Gastroesophageal sphincter (tissue), 4 donors: ENCODE measurements around the gene GRB2. TPM values are rescaled to one million over a fixed set of nuclear protein-coding genes. Genes with fewer than 3 reads are reported as not detected.

Source experiments
- ATAC-seq: fragments of 150-250 bp; one replicate; pipeline ENCODE4 v1.9.1; 2016; ENCODE audit warnings: mild to moderate bottlenecking, moderate library complexity
- H3K27ac ChIP-seq, 4 donors: fragments of 200-600 bp; sonication (generic) in 3 of 4; 1 replicate in 3 of 4; 2 replicates in 1 of 4; pipeline ENCODE4 v1.5.1; 2016 to 2019
- H3K27me3 ChIP-seq: fragments of 200-600 bp; sonication (generic); one replicate; pipeline ENCODE4 v1.5.1; 2019
- H3K36me3 ChIP-seq, 2 donors: fragments of 200-600 bp; sonication (generic); one replicate each; pipeline ENCODE4 v1.5.1; 2019; ENCODE audit warnings: control low read depth in 1 of 2
- H3K4me1 ChIP-seq, 3 donors: fragments of 200-600 bp; sonication (generic); 1 replicate in 2 of 3; 2 replicates in 1 of 3; pipeline ENCODE4 v1.5.1; 2016 to 2019; ENCODE audit warnings: control low read depth in 2 of 3
- H3K4me3 ChIP-seq, 2 donors: fragments of 200-600 bp; sonication (generic); one replicate each; pipeline ENCODE4 v1.5.1; 2019; ENCODE audit warnings: mild to moderate bottlenecking in 1 of 2, moderate library complexity in 1 of 2
- H3K9me3 ChIP-seq, 3 donors: fragments of 200-600 bp; sonication (generic); one replicate each; pipeline ENCODE4 v1.5.1; 2017 to 2019; ENCODE audit warnings: control low read depth in 2 of 3
- CTCF ChIP-seq, 4 experiments: fragments of 200-600 bp in 2 of 4; fragments of 450-650 bp in 2 of 4; sonication (generic) in 1 of 4; IDR thresholded peaks; one replicate each; pipeline ENCODE4 v1.5.1; 2017 to 2019; ENCODE audit warnings: antibody characterized with exemption in 4 of 4, mild to moderate bottlenecking in 2 of 4, moderate library complexity in 2 of 4
- EP300 ChIP-seq: sonication (generic); formaldehyde crosslinking; IDR thresholded peaks from one replicate; pipeline ENCODE4 v1.6.1; 2017; ENCODE audit warnings: antibody characterized with exemption, mild to moderate bottlenecking
- POLR2A ChIP-seq, 2 donors: fragments of 450-650 bp; IDR thresholded peaks; one replicate each; pipeline ENCODE4 v1.6.1; 2017; ENCODE audit warnings: antibody characterized with exemption in 2 of 2, mild to moderate bottlenecking in 2 of 2, moderate library complexity in 1 of 2
- POLR2AphosphoS5 ChIP-seq: sonication (generic); formaldehyde crosslinking; IDR thresholded peaks from one replicate; pipeline ENCODE4 v1.6.1; 2017; ENCODE audit warnings: antibody characterized with exemption
- WGBS, 2 donors: methylation state at CpG; one replicate each; pipeline ENCODE4 v1.1.5; 2018; ENCODE audit warnings: low coverage in 1 of 2; 5-methylcytosine and 5-hydroxymethylcytosine counted together
- total RNA-seq, 4 donors: library from RNA; depleted of rRNA; stranded (reverse); fragments of >200 nt; gene quantifications; one replicate each; pipeline ENCODE4 v1.1.0, GENCODE V29; 2016

The GRB2 gene
- total RNA-seq, 4 donors from 2014 or later: 80.6 to 113 (median 97.6) TPM

- WGBS, 2 donors: 80 to 84% methylated on average over 1 to 10 of the region's 10 CpGs
- TF ChIP-seq POLR2A (IDR thresholded peaks at IDR 0.05) (no peak), POLR2AphosphoS5 (no peak), CTCF (IDR thresholded peaks at IDR 0.05) (no peak), EP300 (no peak)
- no peak for ATAC-seq
- Histone ChIP-seq H3K27me3 (no peaks in the 10 kb centered on the region), H3K4me3 (no peak overlapping the region), H3K27ac (no peak overlapping the region), H3K36me3 (peaks cover 0 to 75% of the 10 kb centered on the region in 2 donors), H3K9me3 (no peaks in the 10 kb centered on the region), H3K4me1 (peaks cover 0 to 33% (median 0%) of the 10 kb centered on the region in 3 donors)
Observed at GRCh38 chr17:75321506-75321905, 84.0 kb downstream of the GRB2 start.

- Histone ChIP-seq H3K27me3 (no peaks in the 10 kb centered on the region), H3K4me3 (no peak overlapping the region), H3K36me3 (peaks cover 0 to 67% of the 10 kb centered on the region in 2 donors), H3K9me3 (no peaks in the 10 kb centered on the region), H3K27ac (no peak overlapping the region), H3K4me1 (peaks cover 0 to 20% (median 0%) of the 10 kb centered on the region in 3 donors)
- 68 to 73% methylated on average over 15 to 19 of the region's 20 CpGs for WGBS, 2 donors
- TF ChIP-seq CTCF (IDR thresholded peaks at IDR 0.05): no peak
- TF ChIP-seq POLR2A (IDR thresholded peaks at IDR 0.05): no peak
- TF ChIP-seq EP300: no peak
- no peak for TF ChIP-seq POLR2AphosphoS5
- ATAC-seq: no peak
Observed at GRCh38 chr17:75319904-75320691, 85.4 kb downstream of the GRB2 start.

- no peak for ATAC-seq
- Histone ChIP-seq H3K4me3 (no peak overlapping the region), H3K36me3 (peaks cover 0 to 64% of the 10 kb centered on the region in 2 donors), H3K27ac (no peak overlapping the region), H3K27me3 (no peaks in the 10 kb centered on the region), H3K9me3 (no peaks in the 10 kb centered on the region), H3K4me1 (peaks cover 0 to 13% (median 0%) of the 10 kb centered on the region in 3 donors)
- TF ChIP-seq CTCF (IDR thresholded peaks at IDR 0.05): no peak
- no peak for TF ChIP-seq POLR2AphosphoS5
- no peak for TF ChIP-seq EP300
- no peak for TF ChIP-seq POLR2A (IDR thresholded peaks at IDR 0.05)
- 81% methylated on average over 3 of the region's 10 CpGs; no CpG with 5 or more reads in 1 of the 2 donors for WGBS, 2 donors
Observed at GRCh38 chr17:75318615-75319222, 86.8 kb downstream of the GRB2 start.

GRCh38 chr17:75318211-75318610 is 87.3 kb downstream of the GRB2 start:
- H3K4me1 ChIP-seq: peaks cover 0 to 8% (median 0%) of the 10 kb centered on the region in 3 donors
- no peak overlapping the region for H3K27ac ChIP-seq
- no peaks in the 10 kb centered on the region for H3K9me3 ChIP-seq
- H3K27me3 ChIP-seq: no peaks in the 10 kb centered on the region
- no peak overlapping the region for H3K4me3 ChIP-seq
- no peak for TF ChIP-seq CTCF (IDR thresholded peaks at IDR 0.05)
- TF ChIP-seq POLR2A (IDR thresholded peaks at IDR 0.05): no peak
- no peak for TF ChIP-seq POLR2AphosphoS5
- TF ChIP-seq EP300: no peak
- peaks cover 0 to 63% of the 10 kb centered on the region in 2 donors for H3K36me3 ChIP-seq
- WGBS, 2 donors: 55 to 70% methylated on average over 8 to 10 of the region's 10 CpGs
- no peak for ATAC-seq
